Heart left ventricle (tissue), 16 donors: ENCODE data around the gene CLCN4. TPM values are rescaled to one million over a fixed set of nuclear protein-coding genes. Genes with fewer than 3 reads are reported as not detected.

Source experiments
- ATAC-seq, 4 donors: fragments of 200-7000 bp; cut with Tn5 transposase; one replicate each; pipeline ENCODE4 v1.9.1; 2020 to 2022; ENCODE audit warnings: moderate library complexity in 4 of 4, mild to moderate bottlenecking in 3 of 4, moderate number of reproducible peaks in 1 of 4
- DNase-seq, 5 donors: peaks; one replicate each; pipeline ENCODE4 v3.0.0-alpha.2; 2020
- H3K27ac ChIP-seq, 12 donors: fragments of 200-600 bp; sonication (generic) in 4 of 12; one replicate each; pipeline versions ENCODE4 v1.5.0 to v1.8.0; 2016 to 2022; ENCODE audit warnings: mild to moderate bottlenecking in 2 of 12
- H3K27me3 ChIP-seq, 9 donors: fragments of 200-600 bp; sonication (generic) in 2 of 9; one replicate each; pipeline versions ENCODE4 v1.5.1 to v1.8.0; 2016 to 2022; ENCODE audit warnings: mild to moderate bottlenecking in 3 of 9
- H3K36me3 ChIP-seq, 9 donors: fragments of 200-600 bp; sonication (generic) in 2 of 9; one replicate each; pipeline versions ENCODE4 v1.5.0 to v1.8.0; 2018 to 2022; ENCODE audit warnings: mild to moderate bottlenecking in 2 of 9
- H3K4me1 ChIP-seq, 12 donors: fragments of 200-600 bp; sonication (generic) in 4 of 12; one replicate each; pipeline versions ENCODE4 v1.5.0 to v1.8.0; 2016 to 2022; ENCODE audit warnings: mild to moderate bottlenecking in 3 of 12
- H3K4me3 ChIP-seq, 12 donors: fragments of 200-600 bp; sonication (generic) in 4 of 12; one replicate each; pipeline versions ENCODE4 v1.5.0 to v1.8.0; 2017 to 2022; ENCODE audit warnings: mild to moderate bottlenecking in 9 of 12, moderate library complexity in 4 of 12
- H3K9me3 ChIP-seq, 12 donors: fragments of 200-600 bp; sonication (generic) in 4 of 12; one replicate each; pipeline versions ENCODE4 v1.5.0 to v1.8.0; 2016 to 2022; ENCODE audit warnings: mild to moderate bottlenecking in 1 of 12
- POLR2A ChIP-seq, 2 donors: fragments of 450-650 bp; IDR thresholded peaks; one replicate each; pipeline ENCODE4 v1.6.1; 2017; ENCODE audit warnings: antibody characterized with exemption in 2 of 2, mild to moderate bottlenecking in 2 of 2, moderate library complexity in 2 of 2
- WGBS, 4 donors: extraction: QIAGEN DNeasy Blood & Tissue Kit in 2 of 4; methylation state at CpG; one replicate each; pipeline versions ENCODE4 v1.1.5 to v1.1.7; 2013 to 2018; 5-methylcytosine and 5-hydroxymethylcytosine counted together
- intact Hi-C, 10 donors: fragments of 100-400 bp; cut with DNase I; formaldehyde crosslinking; loops; one replicate each; pipeline versions ENCODE4 v1.11.1 to v1.14.2; 2022
- polyA plus RNA-seq, 2 donors: library from polyadenylated mRNA; stranded (reverse); fragments of 200-250 nt; gene quantifications; one replicate each; pipeline ENCODE4 v1.2.3, GENCODE V29; 2013
- total RNA-seq, 9 donors: library from RNA; depleted of rRNA in 2 of 9; stranded (reverse); fragments of >200 nt in 2 of 9; fragmentation: NEBNext Ultra II Directional in 3 of 9; extraction: Animal tissue kit (Norgen Biotek cat#: 25700) in 3 of 9; gene quantifications; one replicate each; pipeline versions ENCODE4 v1.1.0 to v1.2.4, GENCODE V29; 2016 to 2023
- TF ChIP-seq, protein P1 (sequence below), 12 donors: fragments of 200-600 bp; sonication (generic) in 4 of 12; IDR thresholded peaks; one replicate each; pipeline versions ENCODE4 v1.5.0 to v1.8.0; 2018 to 2022; ENCODE audit warnings: antibody characterized with exemption in 12 of 12, mild to moderate bottlenecking in 5 of 12
- donor health status: ischemic (EF 13 %, LVEDD 7.1; RV severe dilation, severe dysfunction).
- donor health status: healthy with polysubstance abuse.
- donor health status: DM: no; HTN: yes; CAD: no.
- donor health status: DM: no; HTN: no; CAD: no.
- donor health status: ischemic (EF 25% LVEDD 6.9; RV normal size, moderate dysfunction).
- donor health status: ischemic (EF 25% LVEDD 5.7; RV mildly dilated, moderate dysfunction).
- donor health status: healthy.
- donor health status: DM: yes; HTN: yes; CAD: no.
- donor health status: ischemic (EF 35%, LVEDD 5.7; RV mildly dilated, moderate dysfunction).
- donor health status: nonischemic (EF 11% LVEDD 7.7; RV severe dilation, severe dysfunction).
- donor health status: DM: yes; HTN: yes; CAD: no.
- donor health status: PGD.
- donor health status: ischemic (EF 29% LVEDD 5.4; RV normal size, mild dysfunction).
- donor health status: nonischemic (EF 23%, LVEDD 6.1; RV moderate dilation, normal function).

Gene CLCN4
- total and polyA plus RNA-seq, 11 donors = 6.4 to 39.0 (median 29.2) TPM

- DNase-seq (no peak), ATAC-seq (peak in 1 of 4 donors; percentile 11)
- Histone ChIP-seq H3K4me3 (no peak overlapping the region), H3K36me3 (peaks cover 0 to 85% (median 68%) of the 10 kb centered on the region in 9 donors), H3K4me1 (no peaks in the 10 kb centered on the region), H3K27me3 (no peaks in the 10 kb centered on the region), H3K27ac (no peak overlapping the region), H3K9me3 (no peaks in the 10 kb centered on the region)
- intact Hi-C loops = no loop called here
- WGBS, 4 donors = 92 to 97% (median 95%) methylated on average over 11 to 22 of the region's 22 CpGs
- TF ChIP-seq, protein P1, sequence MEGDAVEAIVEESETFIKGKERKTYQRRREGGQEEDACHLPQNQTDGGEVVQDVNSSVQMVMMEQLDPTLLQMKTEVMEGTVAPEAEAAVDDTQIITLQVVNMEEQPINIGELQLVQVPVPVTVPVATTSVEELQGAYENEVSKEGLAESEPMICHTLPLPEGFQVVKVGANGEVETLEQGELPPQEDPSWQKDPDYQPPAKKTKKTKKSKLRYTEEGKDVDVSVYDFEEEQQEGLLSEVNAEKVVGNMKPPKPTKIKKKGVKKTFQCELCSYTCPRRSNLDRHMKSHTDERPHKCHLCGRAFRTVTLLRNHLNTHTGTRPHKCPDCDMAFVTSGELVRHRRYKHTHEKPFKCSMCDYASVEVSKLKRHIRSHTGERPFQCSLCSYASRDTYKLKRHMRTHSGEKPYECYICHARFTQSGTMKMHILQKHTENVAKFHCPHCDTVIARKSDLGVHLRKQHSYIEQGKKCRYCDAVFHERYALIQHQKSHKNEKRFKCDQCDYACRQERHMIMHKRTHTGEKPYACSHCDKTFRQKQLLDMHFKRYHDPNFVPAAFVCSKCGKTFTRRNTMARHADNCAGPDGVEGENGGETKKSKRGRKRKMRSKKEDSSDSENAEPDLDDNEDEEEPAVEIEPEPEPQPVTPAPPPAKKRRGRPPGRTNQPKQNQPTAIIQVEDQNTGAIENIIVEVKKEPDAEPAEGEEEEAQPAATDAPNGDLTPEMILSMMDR (IDR thresholded peaks at IDR 0.05) = no peak
- TF ChIP-seq POLR2A (IDR thresholded peaks at IDR 0.05) = no peak
These were observed 18.0 kb upstream of the CLCN4 start for GRCh38 chrX:10138726-10139125.

- ATAC-seq (no peak), DNase-seq (no peak)
- Histone ChIP-seq H3K27ac (no peak overlapping the region), H3K27me3 (no peaks in the 10 kb centered on the region), H3K4me1 (no peaks in the 10 kb centered on the region), H3K36me3 (peaks cover 0 to 86% (median 58%) of the 10 kb centered on the region in 9 donors), H3K4me3 (no peak overlapping the region), H3K9me3 (no peaks in the 10 kb centered on the region)
- no peak for TF ChIP-seq POLR2A (IDR thresholded peaks at IDR 0.05)
- TF ChIP-seq, protein P1 (IDR thresholded peaks at IDR 0.05) = no peak
- intact Hi-C loops = no loop called here
- 88 to 97% (median 93%) methylated on average over 7 of the region's 7 CpGs for WGBS, 4 donors
These were observed 16.5 kb upstream of the CLCN4 start for GRCh38 chrX:10140264-10140663.

DNA sequence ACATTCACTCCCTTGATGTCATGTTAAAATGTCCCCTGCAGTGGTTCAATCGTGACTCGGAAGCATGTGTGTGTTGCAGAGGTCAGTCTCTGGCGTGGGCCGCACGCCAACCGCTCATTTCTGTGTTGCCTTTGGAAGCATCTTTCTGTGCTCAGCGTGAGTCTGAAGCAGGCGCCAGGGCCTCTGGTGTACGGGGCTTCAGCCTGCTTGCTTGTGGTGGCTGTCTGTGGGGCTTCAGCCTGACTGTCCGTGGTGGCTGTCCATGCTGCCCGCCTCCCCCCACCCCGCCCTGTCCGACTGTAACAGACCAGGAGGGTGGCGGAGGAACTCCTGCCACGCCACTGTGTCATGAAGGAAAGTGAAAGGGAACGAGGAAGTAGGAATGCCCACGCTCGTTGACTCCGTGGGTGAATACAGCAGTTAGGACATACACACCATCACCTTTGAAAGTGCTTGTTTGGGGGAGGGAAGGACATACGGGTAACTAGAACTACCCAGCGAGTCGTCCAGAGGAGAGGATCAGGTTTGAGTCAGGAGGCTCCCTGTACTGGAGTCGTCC is 14.7 kb upstream of the CLCN4 start:
- Histone ChIP-seq H3K27me3 (no peaks in the 10 kb centered on the region), H3K9me3 (no peaks in the 10 kb centered on the region), H3K4me1 (no peaks in the 10 kb centered on the region), H3K36me3 (peaks cover 0 to 85% (median 43%) of the 10 kb centered on the region in 9 donors), H3K4me3 (no peak overlapping the region), H3K27ac (no peak overlapping the region)
- DNase-seq (no peak), ATAC-seq (no peak)
- intact Hi-C loops = no loop called here
- WGBS, 4 donors = 80 to 93% (median 92%) methylated on average over 23 of the region's 23 CpGs
- TF ChIP-seq, protein P1 (IDR thresholded peaks at IDR 0.05) = no peak
- no peak for TF ChIP-seq POLR2A (IDR thresholded peaks at IDR 0.05)

- intact Hi-C loops = no loop called here
- DNase-seq (no peak), ATAC-seq (peak in 1 of 4 donors; percentile 41)
- no peak overlapping the region for H3K27ac ChIP-seq
- WGBS, 4 donors = 75 to 82% (median 81%) methylated on average over 12 of the region's 12 CpGs
- H3K4me3 ChIP-seq = no peak overlapping the region
- H3K4me1 ChIP-seq = no peaks in the 10 kb centered on the region
- H3K36me3 ChIP-seq = peaks cover 0 to 73% (median 36%) of the 10 kb centered on the region in 9 donors
- H3K27me3 ChIP-seq = no peaks in the 10 kb centered on the region
- no peaks in the 10 kb centered on the region for H3K9me3 ChIP-seq
- TF ChIP-seq, protein P1 (IDR thresholded peaks at IDR 0.05) = no peak
- no peak for TF ChIP-seq POLR2A (IDR thresholded peaks at IDR 0.05)
These were observed 13.4 kb upstream of the CLCN4 start for GRCh38 chrX:10143071-10143983.
